ENCODE results near the gene SQOR.

DNA sequence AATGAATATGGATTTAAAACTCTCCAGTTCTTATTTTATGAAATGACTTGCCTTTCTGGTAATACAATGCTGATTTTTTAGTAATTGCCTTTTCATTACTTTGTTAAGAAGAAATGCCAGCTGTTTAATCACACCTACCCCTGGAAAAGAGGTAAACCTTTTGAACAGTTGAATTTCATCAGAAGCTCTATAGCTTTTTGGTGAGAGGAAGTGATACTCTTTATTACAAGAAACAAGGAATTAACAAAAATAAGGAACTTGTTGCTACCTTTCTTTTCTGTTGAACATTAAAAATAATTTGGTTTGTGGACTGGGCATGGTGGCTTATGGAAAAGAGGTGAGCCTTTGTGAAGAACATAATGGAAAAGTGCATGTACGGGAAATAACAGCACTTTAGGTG, 28.0 kb upstream of the SQOR start:
- no peak for TF ChIP-seq EZH2phosphoT487 (IDR thresholded peaks at IDR 0.05; ENCODE audit: insufficient read depth, low read depth)
- TF ChIP-seq EZH2 (IDR thresholded peaks at IDR 0.05; ENCODE audit: insufficient read depth, poor library complexity, severe bottlenecking), result no peak

Measured in GM23248 (cell line).